ENCODE data around the gene CSTF3. TPM values are rescaled to one million over a fixed set of nuclear protein-coding genes. Genes with fewer than 3 reads are reported as not detected.

Gene CSTF3
- total and polyA plus RNA-seq, 2 of the 4 experiments (the other 2 are of a cell fraction) = 14.5 to 23.4 TPM

GRCh38 chr11:33109294-33109895 lies 51.9 kb downstream of the CSTF3 start:
- POLR2A ChIA-PET (ENCODE audit: unreplicated experiment) = no interaction called here
- H2AK9ac ChIP-seq (replicated peaks; ENCODE audit: low read depth, low read length, poor library complexity) = no peak overlapping the region
- no peak overlapping the region for H4K5ac ChIP-seq (ENCODE audit: low read depth, low read length)
- H3K9ac ChIP-seq (ENCODE audit: low read depth, low read length) = no peak overlapping the region
- H3K56ac ChIP-seq (ENCODE audit: extremely low read depth, insufficient read depth, low read length) = no peak overlapping the region
- no peak overlapping the region for H3K4me2 ChIP-seq (ENCODE audit: low read depth, low read length)
- no peaks in the 10 kb centered on the region for H3K27me3 ChIP-seq (ENCODE audit: control insufficient read depth, insufficient read depth, low read length)
- H3K23ac ChIP-seq (ENCODE audit: low read depth, low read length) = no peak overlapping the region
- H2BK120ac ChIP-seq (ENCODE audit: low read depth, low read length) = no peak overlapping the region
- intact Hi-C loops (cut with micrococcal nuclease) = no loop called here
- no peak overlapping the region for H3K4ac ChIP-seq (ENCODE audit: low read depth, low read length)
- no peak overlapping the region for H2BK15ac ChIP-seq (ENCODE audit: low read depth, low read length)
- ATAC-seq (ENCODE audit: low read depth) (no peak), DNase-seq (no peak)
- no peaks in the 10 kb centered on the region for H4K20me1 ChIP-seq (ENCODE audit: insufficient read depth, low read length)
- no peak overlapping the region for H2AK5ac ChIP-seq (ENCODE audit: low read depth, low read length)
- TF ChIP-seq CHD1 (IDR thresholded peaks at IDR 0.05; ENCODE audit: low read depth, low read length) = no peak
- no peak for TF ChIP-seq RFX5 (IDR thresholded peaks at IDR 0.05; ENCODE audit: low read depth, low read length)
- no peak for TF ChIP-seq BHLHE40 (IDR thresholded peaks at IDR 0.05; ENCODE audit: low read depth, low read length)
- TSS peak; percentile 20 for BruUV-seq (replicated peaks)
- peaks cover 1% of the 10 kb centered on the region; the same call in 1 of the 2 replicates for H3K36me3 ChIP-seq (ENCODE audit: control insufficient read depth, insufficient read depth, low read length)
- no peak overlapping the region for H3K4me3 ChIP-seq (ENCODE audit: insufficient read depth, low read depth, low read length)
- H3K18ac ChIP-seq (ENCODE audit: low read depth, low read length) = no peak overlapping the region
- H4K91ac ChIP-seq (ENCODE audit: insufficient read depth, low read depth, low read length) = no peak overlapping the region
- dilution Hi-C loops (cut with HindIII; ENCODE audit: low sequenced_read_pairs, unreplicated experiment) = no loop called here
- H3K14ac ChIP-seq (replicated peaks; ENCODE audit: low read depth, low read length) = no peak overlapping the region
- no peaks in the 10 kb centered on the region for H3K79me1 ChIP-seq (ENCODE audit: low read depth in 1 of 2, low read length in 2 of 2)
- H2BK5ac ChIP-seq (ENCODE audit: low read depth, low read length, poor library complexity, severe bottlenecking) = no peak overlapping the region
- no peaks in the 10 kb centered on the region for H3K4me1 ChIP-seq (ENCODE audit: control insufficient read depth, insufficient read depth, low read length)
- no peak overlapping the region for H2AFZ ChIP-seq (replicated peaks; ENCODE audit: low read length, poor library complexity)
- CTCF ChIA-PET = interaction anchor here (1.1 kb wide), 1 partner anchor 58 kb away, joined by 4 read pairs; no protein-coding TSS in a partner anchor
- H4K8ac ChIP-seq (ENCODE audit: low read depth in 2 of 2, low read length in 2 of 2) = no peak overlapping the region
- H2BK20ac ChIP-seq (ENCODE audit: low read depth, low read length) = no peak overlapping the region
- no peaks in the 10 kb centered on the region for H3K9me1 ChIP-seq (ENCODE audit: insufficient read depth, low read length)
- no peak overlapping the region for H3K27ac ChIP-seq (ENCODE audit: insufficient read depth, low read length)
- in situ Hi-C loops (cut with MboI; ENCODE audit: low sequenced_read_pairs) = no loop called here
- no peaks in the 10 kb centered on the region for H3K9me3 ChIP-seq (ENCODE audit: control insufficient read depth, insufficient read depth, low read length)
